ENCODE measurements around the gene HADH. TPM values are rescaled to one million over a fixed set of nuclear protein-coding genes. Genes with fewer than 3 reads are reported as not detected.

The HADH gene
- total RNA-seq (ENCODE audit: unreplicated experiment): 10.8 TPM
- long read RNA-seq, transcript HADH-201 (8 exons, 1,912 nt): major isoform, 15 of 17 reads
- long read RNA-seq, partial matches to known transcripts: 1 of 17 reads
- long read RNA-seq, other reads (novel, unspliced or antisense): 1 of 17 reads

DNA sequence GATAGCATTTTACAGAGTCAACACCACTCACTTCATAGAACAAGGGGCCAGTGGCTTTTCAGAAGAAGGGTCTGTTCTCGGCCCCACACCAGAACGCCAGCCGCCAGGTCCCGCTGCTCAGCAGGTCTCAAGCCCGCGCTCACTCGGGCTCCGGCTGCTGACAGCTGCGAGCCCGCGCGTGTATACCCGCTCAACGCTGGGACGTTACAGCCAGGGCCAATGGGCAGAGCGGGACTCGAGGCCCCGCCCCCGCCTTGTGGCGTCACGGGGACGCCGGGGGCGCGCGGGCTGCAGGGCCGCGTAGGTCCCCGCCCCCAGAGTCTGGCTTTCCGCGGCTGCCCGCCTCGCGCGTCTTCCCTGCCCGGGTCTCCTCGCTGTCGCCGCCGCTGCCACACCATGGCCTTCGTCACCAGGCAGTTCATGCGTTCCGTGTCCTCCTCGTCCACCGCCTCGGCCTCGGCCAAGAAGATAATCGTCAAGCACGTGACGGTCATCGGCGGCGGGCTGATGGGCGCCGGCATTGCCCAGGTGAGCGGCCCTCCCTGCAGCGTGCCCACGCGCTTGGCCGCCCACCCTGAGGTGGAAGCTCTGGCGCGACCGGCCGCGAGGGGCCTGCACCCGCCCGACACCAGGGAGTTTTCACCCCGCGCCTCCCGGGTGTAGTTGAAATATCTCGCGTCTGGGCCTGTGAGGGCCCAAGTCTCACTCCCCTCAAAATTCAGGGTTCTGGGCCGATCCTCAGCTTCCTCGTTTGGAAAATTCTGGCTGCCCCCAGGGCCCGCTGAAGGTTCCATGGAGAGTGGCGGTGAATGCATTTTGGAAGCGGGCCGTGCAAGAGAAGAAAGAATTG lies at the start of gene HADH:
Gene HADH, plus strand, starts transcription at position 353 of the 850 bp plus-strand sequence. Its CDS starts 44 bp downstream, at position 397.
- peaks cover 3% of the 10 kb centered on the region for H3K4me1 Mint-ChIP-seq (ENCODE audit: low read depth, unreplicated experiment)
- peaks cover 2% of the 10 kb centered on the region for H3K27me3 Mint-ChIP-seq (ENCODE audit: unreplicated experiment)
- no peaks in the 10 kb centered on the region for H3K36me3 Mint-ChIP-seq (ENCODE audit: unreplicated experiment)
- peaks cover 8% of the 10 kb centered on the region for H3K9me3 Mint-ChIP-seq (ENCODE audit: unreplicated experiment)
- peak within 1 kb of the TSS; percentile 91 for H3K4me3 Mint-ChIP-seq (ENCODE audit: unreplicated experiment)
- TF ChIP-seq, protein P1, sequence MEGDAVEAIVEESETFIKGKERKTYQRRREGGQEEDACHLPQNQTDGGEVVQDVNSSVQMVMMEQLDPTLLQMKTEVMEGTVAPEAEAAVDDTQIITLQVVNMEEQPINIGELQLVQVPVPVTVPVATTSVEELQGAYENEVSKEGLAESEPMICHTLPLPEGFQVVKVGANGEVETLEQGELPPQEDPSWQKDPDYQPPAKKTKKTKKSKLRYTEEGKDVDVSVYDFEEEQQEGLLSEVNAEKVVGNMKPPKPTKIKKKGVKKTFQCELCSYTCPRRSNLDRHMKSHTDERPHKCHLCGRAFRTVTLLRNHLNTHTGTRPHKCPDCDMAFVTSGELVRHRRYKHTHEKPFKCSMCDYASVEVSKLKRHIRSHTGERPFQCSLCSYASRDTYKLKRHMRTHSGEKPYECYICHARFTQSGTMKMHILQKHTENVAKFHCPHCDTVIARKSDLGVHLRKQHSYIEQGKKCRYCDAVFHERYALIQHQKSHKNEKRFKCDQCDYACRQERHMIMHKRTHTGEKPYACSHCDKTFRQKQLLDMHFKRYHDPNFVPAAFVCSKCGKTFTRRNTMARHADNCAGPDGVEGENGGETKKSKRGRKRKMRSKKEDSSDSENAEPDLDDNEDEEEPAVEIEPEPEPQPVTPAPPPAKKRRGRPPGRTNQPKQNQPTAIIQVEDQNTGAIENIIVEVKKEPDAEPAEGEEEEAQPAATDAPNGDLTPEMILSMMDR (IDR thresholded peaks at IDR 0.05; ENCODE audit: partially characterized antibody, unreplicated experiment): no peak
- peak; percentile 94 for DNase-seq
- H3K27ac Mint-ChIP-seq (ENCODE audit: unreplicated experiment): peak within 1 kb of the TSS; percentile 87

DNA sequence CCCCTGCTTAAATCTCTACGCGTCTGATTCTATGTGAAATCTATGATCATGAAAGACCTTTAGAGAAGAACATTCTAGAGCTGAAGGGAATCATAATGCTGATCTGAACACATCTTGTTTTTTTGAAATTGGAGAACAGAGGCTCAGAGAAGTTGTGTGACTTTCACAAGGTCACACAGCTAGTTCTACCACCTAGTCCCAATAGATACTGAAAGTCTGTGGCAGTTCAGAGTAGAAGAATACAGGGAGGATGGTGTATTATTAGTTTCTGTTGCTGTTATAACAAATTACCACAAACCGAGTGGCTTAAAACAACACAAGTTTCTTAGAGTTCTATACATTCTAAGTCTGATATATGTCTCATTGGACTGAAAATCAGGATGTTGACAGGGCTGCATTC lies 43.9 kb upstream of the HADH start:
- Mint-ChIP-seq H3K27me3 (ENCODE audit: unreplicated experiment) (no peaks in the 10 kb centered on the region), H3K36me3 (ENCODE audit: unreplicated experiment) (no peaks in the 10 kb centered on the region), H3K4me1 (ENCODE audit: low read depth, unreplicated experiment) (no peaks in the 10 kb centered on the region), H3K9me3 (ENCODE audit: unreplicated experiment) (no peaks in the 10 kb centered on the region), H3K27ac (ENCODE audit: unreplicated experiment) (no peak overlapping the region), H3K4me3 (ENCODE audit: unreplicated experiment) (no peak overlapping the region)
- TF ChIP-seq, protein P1 (IDR thresholded peaks at IDR 0.05; ENCODE audit: partially characterized antibody, unreplicated experiment): no peak
- DNase-seq: no peak

DNA sequence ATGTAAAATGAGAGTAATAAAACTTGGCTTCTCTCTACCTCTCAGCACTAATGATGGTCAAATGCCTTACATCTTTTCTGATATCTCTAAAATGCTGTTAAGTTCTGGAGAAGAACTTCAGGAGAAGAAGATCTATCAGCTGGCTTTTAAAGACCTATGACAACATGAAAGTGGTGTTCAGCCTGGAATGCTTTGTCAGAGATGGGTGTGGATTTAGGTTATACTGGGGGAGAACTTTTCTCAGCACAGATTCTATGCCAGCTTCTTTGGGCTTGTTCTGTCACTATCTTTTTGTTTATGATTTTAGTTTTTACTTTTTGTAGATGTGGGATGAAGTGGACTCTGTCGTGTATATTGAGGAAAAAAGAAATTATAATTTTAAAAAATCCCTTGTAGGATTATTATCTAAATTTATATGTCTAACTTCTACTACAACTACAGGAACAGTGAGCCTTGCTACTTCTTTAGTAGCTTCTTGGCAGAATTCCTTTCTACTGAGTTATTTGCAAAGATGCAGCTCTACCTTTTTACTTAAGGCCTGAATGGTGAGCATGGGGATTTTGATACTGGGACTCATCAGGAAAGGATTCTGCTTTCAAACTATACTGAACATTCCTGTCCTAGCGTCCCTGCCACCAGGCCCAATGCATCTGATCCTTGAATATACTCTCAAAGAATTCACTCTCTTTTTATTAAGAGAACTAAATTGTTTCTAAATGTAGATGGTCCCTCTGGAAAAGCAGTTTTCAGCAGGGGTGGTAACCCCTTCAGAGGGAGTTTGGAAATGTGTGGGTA lies 38.7 kb upstream of the HADH start:
- Mint-ChIP-seq H3K9me3 (ENCODE audit: unreplicated experiment) (no peaks in the 10 kb centered on the region), H3K4me3 (ENCODE audit: unreplicated experiment) (no peak overlapping the region), H3K4me1 (ENCODE audit: low read depth, unreplicated experiment) (no peaks in the 10 kb centered on the region), H3K36me3 (ENCODE audit: unreplicated experiment) (peaks cover under 1% of the 10 kb centered on the region), H3K27ac (ENCODE audit: unreplicated experiment) (no peak overlapping the region), H3K27me3 (ENCODE audit: unreplicated experiment) (no peaks in the 10 kb centered on the region)
- TF ChIP-seq, protein P1 (IDR thresholded peaks at IDR 0.05; ENCODE audit: partially characterized antibody, unreplicated experiment): no peak
- no peak for DNase-seq

DNA sequence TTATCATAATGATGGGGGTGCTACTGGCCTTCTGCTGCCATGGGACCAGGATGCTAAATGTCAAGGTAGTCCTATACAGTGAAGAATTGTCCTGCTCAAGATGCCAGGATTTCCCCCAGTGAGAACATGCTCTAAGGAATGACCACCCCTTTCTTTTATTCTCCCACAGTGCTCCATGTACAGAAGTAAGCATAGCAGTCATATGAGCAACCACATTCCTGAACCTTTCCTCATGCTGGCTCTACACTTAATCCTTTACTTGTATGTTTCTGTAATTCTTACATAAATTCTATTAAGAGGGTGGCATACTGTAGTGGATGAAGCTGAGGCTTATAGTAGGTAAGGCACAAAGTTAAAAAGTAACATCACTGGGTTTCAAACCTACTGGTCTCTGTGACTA lies 38.1 kb upstream of the HADH start:
- TF ChIP-seq, protein P1 (IDR thresholded peaks at IDR 0.05; ENCODE audit: partially characterized antibody, unreplicated experiment): no peak
- Mint-ChIP-seq H3K4me1 (ENCODE audit: low read depth, unreplicated experiment) (no peaks in the 10 kb centered on the region), H3K27ac (ENCODE audit: unreplicated experiment) (no peak overlapping the region), H3K36me3 (ENCODE audit: unreplicated experiment) (peaks cover 7% of the 10 kb centered on the region), H3K4me3 (ENCODE audit: unreplicated experiment) (no peak overlapping the region), H3K9me3 (ENCODE audit: unreplicated experiment) (peaks cover 4% of the 10 kb centered on the region), H3K27me3 (ENCODE audit: unreplicated experiment) (no peaks in the 10 kb centered on the region)
- no peak for DNase-seq
